DMS114 treated with DMSO at 0.1 percent for 48 hours (cell line): ENCODE data around the gene PLSCR3.

Source experiments
- DNase-seq: peaks from one replicate; lab custom pipeline; 2025; ENCODE audit not compliant: unreplicated experiment; lab: John Stamatoyannopoulos, UW

The PLSCR3 gene

GRCh38 chr17:7426896-7427489, 32.7 kb upstream of the PLSCR3 start:
- no peak for DNase-seq

GRCh38 chr17:7426203-7426863, 32.0 kb upstream of the PLSCR3 start:
- DNase-seq = no peak

GRCh38 chr17:7425756-7426155, 31.4 kb upstream of the PLSCR3 start:
- DNase-seq = no peak

GRCh38 chr17:7425316-7425715, 31.0 kb upstream of the PLSCR3 start, which contains the start of gene SPEM2:
Gene SPEM2 (plus strand): TSS chr17:7425616. CDS start chr17:7425689, 73 bp downstream.
- no peak for DNase-seq

GRCh38 chr17:7423679-7424078, 29.4 kb upstream of the PLSCR3 start:
- DNase-seq = no peak

- no peak for DNase-seq
Observed at GRCh38 chr17:7421186-7421585, 26.9 kb upstream of the PLSCR3 start.

GRCh38 chr17:7419819-7420610, 25.7 kb upstream of the PLSCR3 start, which contains the start of gene SPEM1:
Gene SPEM1 (plus strand): TSS chr17:7420324. CDS start chr17:7420385, 61 bp downstream.
- DNase-seq = no peak

- DNase-seq = no peak
Observed at GRCh38 chr17:7418472-7419152, 24.3 kb upstream of the PLSCR3 start.

GRCh38 chr17:7417056-7417655, 22.8 kb upstream of the PLSCR3 start:
- no peak for DNase-seq

- no peak for DNase-seq
Observed at GRCh38 chr17:7416323-7416722, 22.0 kb upstream of the PLSCR3 start.

- DNase-seq = no peak
Observed at GRCh38 chr17:7415784-7416183, 21.5 kb upstream of the PLSCR3 start.

GRCh38 chr17:7414837-7415236, 20.5 kb upstream of the PLSCR3 start:
- no peak for DNase-seq

GRCh38 chr17:7413346-7413985, 19.1 kb upstream of the PLSCR3 start:
- no peak for DNase-seq

GRCh38 chr17:7411427-7411750, 17.1 kb upstream of the PLSCR3 start:
- DNase-seq = no peak

- no peak for DNase-seq
Observed at GRCh38 chr17:7410634-7411426, 16.5 kb upstream of the PLSCR3 start.

- DNase-seq = no peak
Observed at GRCh38 chr17:7409716-7410115, 15.4 kb upstream of the PLSCR3 start.

GRCh38 chr17:7408863-7409262, 14.5 kb upstream of the PLSCR3 start:
- no peak for DNase-seq

- DNase-seq = no peak
Observed at GRCh38 chr17:7408252-7408727, 14.0 kb upstream of the PLSCR3 start.

GRCh38 chr17:7407485-7408251, 13.3 kb upstream of the PLSCR3 start, which contains the start of gene NLGN2:
Gene NLGN2 (plus strand): TSS chr17:7407845. CDS start chr17:7408256, 411 bp downstream.
- no peak for DNase-seq
